K562 (cell line): ENCODE data around the gene CFAP298. TPM values are rescaled to one million over a fixed set of nuclear protein-coding genes. Genes with fewer than 3 reads are reported as not detected.

Source experiments
- ARID1B ChIP-seq: fragments of 450-650 bp; IDR thresholded peaks from 2 replicates; pipeline ENCODE4 v1.6.1; 2016; ENCODE audit warnings: antibody characterized with exemption, mild to moderate bottlenecking, inconsistent platforms
- SRF ChIP-seq, 2 experiments: fragments of 250-450, 450-650 bp in 1 of 2; sonication (Bioruptor Pico) in 1 of 2; sonication (generic) in 1 of 2; formaldehyde crosslinking; IDR thresholded peaks; 2 replicates each; pipeline versions ENCODE4 v1.5.0 to v1.5.1; 2020 to 2022; ENCODE audit warnings: mild to moderate bottlenecking in 1 of 2, missing genetic modification reagents in 1 of 2
- polyA plus RNA-seq, 8 experiments: library from polyadenylated mRNA; depleted of rRNA in 4 of 8; stranded (reverse) in 5 of 8; unstranded in 3 of 8; fragments of >200 nt; fragmentation: Nextera tagmentation in 2 of 8; fragmentation: Illumina TruSeq in 1 of 8; extraction: Ambion mirVana in 2 of 8; extraction: Trizol in 1 of 8; gene quantifications; 2 replicates each; pipeline versions ENCODE4 v1.2.1 to v1.2.3, GENCODE V29; 2011 to 2014; ENCODE audit warnings: inconsistent platforms in 1 of 8, missing spikeins in 1 of 8
- total RNA-seq, 7 experiments: library from RNA; depleted of rRNA in 6 of 7; stranded (reverse); fragments of >200 nt in 6 of 7; fragmentation: Illumina TruSeq in 2 of 7; extraction: Trizol in 2 of 7; gene quantifications; 2 replicates each; pipeline versions ENCODE4 v1.2.1 to v1.2.3, GENCODE V29; 2011 to 2021; ENCODE audit warnings: low replicate concordance in 1 of 7
- TF ChIP-seq, protein P1 (sequence below): fragments of 450-650 bp; IDR thresholded peaks from 2 replicates; pipeline ENCODE4 v1.6.1; 2016; ENCODE audit warnings: mild to moderate bottlenecking, moderate library complexity
- TF ChIP-seq, protein P2 (sequence below), 2 experiments: fragments of 450-650 bp; IDR thresholded peaks; 2 replicates each; pipeline ENCODE4 v1.6.1; 2018; ENCODE audit warnings: mild to moderate bottlenecking in 2 of 2, low read depth in 1 of 2; ENCODE audit not compliant: partially characterized antibody in 2 of 2
- TF ChIP-seq, protein P3 (sequence below): fragments of 450-650 bp; IDR thresholded peaks from 2 replicates; pipeline ENCODE4 v1.6.1; 2016; ENCODE audit warnings: borderline replicate concordance

Gene CFAP298
- total and polyA plus RNA-seq, 9 of the 15 experiments (the other 6 are each of a cell fraction or from before 2014, with no cell fraction given): 31.4 to 178 (median 89.7) TPM

DNA sequence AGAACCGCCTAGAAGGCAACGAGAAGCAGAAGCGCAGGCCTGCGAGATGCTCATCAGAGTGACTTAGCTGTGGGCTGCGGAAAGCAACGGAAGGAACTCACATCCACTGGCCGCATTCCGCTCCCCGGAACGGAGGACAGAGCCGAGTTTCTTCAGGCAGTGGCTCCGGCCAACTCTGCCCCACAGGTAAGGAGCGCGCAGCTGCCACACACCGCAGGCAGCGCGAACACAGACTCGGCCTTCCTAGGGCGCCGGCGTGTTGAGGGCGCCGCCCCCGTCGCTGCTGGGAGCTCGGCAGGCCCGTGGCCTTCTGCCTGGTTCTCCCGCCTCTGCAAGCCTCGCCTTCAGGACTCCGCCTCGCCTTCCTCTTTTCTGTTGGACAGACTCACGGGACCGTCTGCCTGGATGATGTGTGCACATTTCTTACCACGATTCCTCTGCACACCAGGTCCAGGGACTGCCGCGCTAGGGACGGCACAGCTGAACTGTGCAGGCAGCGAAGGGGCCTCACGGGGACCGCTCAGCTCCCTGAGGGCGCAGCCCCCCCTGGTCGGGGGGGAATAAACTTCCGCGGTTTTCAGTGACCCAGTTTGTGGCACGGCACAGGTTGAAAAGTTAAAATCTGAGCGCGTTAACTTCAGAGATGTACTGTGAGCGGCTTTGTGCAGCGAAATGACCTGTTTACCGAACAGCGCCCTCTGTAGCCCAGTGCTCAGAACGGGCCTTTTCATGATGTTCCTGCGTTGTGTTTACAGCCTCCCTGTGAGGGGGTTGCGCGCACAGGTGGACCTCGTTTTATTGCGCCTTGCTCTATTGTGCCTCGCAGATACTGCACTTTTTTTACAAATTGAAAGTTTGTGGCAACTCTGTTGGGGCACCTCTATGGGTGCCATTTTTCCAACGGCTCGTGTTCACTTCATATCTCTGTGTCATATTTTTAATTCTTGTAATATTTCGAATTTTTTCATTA is 42.6 kb downstream of the CFAP298 start (continued):
- TF ChIP-seq, protein P1, sequence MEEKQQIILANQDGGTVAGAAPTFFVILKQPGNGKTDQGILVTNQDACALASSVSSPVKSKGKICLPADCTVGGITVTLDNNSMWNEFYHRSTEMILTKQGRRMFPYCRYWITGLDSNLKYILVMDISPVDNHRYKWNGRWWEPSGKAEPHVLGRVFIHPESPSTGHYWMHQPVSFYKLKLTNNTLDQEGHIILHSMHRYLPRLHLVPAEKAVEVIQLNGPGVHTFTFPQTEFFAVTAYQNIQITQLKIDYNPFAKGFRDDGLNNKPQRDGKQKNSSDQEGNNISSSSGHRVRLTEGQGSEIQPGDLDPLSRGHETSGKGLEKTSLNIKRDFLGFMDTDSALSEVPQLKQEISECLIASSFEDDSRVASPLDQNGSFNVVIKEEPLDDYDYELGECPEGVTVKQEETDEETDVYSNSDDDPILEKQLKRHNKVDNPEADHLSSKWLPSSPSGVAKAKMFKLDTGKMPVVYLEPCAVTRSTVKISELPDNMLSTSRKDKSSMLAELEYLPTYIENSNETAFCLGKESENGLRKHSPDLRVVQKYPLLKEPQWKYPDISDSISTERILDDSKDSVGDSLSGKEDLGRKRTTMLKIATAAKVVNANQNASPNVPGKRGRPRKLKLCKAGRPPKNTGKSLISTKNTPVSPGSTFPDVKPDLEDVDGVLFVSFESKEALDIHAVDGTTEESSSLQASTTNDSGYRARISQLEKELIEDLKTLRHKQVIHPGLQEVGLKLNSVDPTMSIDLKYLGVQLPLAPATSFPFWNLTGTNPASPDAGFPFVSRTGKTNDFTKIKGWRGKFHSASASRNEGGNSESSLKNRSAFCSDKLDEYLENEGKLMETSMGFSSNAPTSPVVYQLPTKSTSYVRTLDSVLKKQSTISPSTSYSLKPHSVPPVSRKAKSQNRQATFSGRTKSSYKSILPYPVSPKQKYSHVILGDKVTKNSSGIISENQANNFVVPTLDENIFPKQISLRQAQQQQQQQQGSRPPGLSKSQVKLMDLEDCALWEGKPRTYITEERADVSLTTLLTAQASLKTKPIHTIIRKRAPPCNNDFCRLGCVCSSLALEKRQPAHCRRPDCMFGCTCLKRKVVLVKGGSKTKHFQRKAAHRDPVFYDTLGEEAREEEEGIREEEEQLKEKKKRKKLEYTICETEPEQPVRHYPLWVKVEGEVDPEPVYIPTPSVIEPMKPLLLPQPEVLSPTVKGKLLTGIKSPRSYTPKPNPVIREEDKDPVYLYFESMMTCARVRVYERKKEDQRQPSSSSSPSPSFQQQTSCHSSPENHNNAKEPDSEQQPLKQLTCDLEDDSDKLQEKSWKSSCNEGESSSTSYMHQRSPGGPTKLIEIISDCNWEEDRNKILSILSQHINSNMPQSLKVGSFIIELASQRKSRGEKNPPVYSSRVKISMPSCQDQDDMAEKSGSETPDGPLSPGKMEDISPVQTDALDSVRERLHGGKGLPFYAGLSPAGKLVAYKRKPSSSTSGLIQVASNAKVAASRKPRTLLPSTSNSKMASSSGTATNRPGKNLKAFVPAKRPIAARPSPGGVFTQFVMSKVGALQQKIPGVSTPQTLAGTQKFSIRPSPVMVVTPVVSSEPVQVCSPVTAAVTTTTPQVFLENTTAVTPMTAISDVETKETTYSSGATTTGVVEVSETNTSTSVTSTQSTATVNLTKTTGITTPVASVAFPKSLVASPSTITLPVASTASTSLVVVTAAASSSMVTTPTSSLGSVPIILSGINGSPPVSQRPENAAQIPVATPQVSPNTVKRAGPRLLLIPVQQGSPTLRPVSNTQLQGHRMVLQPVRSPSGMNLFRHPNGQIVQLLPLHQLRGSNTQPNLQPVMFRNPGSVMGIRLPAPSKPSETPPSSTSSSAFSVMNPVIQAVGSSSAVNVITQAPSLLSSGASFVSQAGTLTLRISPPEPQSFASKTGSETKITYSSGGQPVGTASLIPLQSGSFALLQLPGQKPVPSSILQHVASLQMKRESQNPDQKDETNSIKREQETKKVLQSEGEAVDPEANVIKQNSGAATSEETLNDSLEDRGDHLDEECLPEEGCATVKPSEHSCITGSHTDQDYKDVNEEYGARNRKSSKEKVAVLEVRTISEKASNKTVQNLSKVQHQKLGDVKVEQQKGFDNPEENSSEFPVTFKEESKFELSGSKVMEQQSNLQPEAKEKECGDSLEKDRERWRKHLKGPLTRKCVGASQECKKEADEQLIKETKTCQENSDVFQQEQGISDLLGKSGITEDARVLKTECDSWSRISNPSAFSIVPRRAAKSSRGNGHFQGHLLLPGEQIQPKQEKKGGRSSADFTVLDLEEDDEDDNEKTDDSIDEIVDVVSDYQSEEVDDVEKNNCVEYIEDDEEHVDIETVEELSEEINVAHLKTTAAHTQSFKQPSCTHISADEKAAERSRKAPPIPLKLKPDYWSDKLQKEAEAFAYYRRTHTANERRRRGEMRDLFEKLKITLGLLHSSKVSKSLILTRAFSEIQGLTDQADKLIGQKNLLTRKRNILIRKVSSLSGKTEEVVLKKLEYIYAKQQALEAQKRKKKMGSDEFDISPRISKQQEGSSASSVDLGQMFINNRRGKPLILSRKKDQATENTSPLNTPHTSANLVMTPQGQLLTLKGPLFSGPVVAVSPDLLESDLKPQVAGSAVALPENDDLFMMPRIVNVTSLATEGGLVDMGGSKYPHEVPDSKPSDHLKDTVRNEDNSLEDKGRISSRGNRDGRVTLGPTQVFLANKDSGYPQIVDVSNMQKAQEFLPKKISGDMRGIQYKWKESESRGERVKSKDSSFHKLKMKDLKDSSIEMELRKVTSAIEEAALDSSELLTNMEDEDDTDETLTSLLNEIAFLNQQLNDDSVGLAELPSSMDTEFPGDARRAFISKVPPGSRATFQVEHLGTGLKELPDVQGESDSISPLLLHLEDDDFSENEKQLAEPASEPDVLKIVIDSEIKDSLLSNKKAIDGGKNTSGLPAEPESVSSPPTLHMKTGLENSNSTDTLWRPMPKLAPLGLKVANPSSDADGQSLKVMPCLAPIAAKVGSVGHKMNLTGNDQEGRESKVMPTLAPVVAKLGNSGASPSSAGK: peak; percentile 83
- TF ChIP-seq SRF (CRISPR knock-in tag; IDR thresholded peaks at IDR 0.05) (peak in 1 of 2 experiments; percentile 61; a peak in 1 of 4 replicates), ARID1B (peak; percentile 37; the same call in 1 of the 2 replicates)
- TF ChIP-seq, protein P2, sequence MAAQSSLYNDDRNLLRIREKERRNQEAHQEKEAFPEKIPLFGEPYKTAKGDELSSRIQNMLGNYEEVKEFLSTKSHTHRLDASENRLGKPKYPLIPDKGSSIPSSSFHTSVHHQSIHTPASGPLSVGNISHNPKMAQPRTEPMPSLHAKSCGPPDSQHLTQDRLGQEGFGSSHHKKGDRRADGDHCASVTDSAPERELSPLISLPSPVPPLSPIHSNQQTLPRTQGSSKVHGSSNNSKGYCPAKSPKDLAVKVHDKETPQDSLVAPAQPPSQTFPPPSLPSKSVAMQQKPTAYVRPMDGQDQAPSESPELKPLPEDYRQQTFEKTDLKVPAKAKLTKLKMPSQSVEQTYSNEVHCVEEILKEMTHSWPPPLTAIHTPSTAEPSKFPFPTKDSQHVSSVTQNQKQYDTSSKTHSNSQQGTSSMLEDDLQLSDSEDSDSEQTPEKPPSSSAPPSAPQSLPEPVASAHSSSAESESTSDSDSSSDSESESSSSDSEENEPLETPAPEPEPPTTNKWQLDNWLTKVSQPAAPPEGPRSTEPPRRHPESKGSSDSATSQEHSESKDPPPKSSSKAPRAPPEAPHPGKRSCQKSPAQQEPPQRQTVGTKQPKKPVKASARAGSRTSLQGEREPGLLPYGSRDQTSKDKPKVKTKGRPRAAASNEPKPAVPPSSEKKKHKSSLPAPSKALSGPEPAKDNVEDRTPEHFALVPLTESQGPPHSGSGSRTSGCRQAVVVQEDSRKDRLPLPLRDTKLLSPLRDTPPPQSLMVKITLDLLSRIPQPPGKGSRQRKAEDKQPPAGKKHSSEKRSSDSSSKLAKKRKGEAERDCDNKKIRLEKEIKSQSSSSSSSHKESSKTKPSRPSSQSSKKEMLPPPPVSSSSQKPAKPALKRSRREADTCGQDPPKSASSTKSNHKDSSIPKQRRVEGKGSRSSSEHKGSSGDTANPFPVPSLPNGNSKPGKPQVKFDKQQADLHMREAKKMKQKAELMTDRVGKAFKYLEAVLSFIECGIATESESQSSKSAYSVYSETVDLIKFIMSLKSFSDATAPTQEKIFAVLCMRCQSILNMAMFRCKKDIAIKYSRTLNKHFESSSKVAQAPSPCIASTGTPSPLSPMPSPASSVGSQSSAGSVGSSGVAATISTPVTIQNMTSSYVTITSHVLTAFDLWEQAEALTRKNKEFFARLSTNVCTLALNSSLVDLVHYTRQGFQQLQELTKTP (IDR thresholded peaks at IDR 0.05; ENCODE audit: low read depth in 1 of 2, partially characterized antibody in 2 of 2): peak in 1 of 2 experiments; percentile 58
- TF ChIP-seq, protein P3, sequence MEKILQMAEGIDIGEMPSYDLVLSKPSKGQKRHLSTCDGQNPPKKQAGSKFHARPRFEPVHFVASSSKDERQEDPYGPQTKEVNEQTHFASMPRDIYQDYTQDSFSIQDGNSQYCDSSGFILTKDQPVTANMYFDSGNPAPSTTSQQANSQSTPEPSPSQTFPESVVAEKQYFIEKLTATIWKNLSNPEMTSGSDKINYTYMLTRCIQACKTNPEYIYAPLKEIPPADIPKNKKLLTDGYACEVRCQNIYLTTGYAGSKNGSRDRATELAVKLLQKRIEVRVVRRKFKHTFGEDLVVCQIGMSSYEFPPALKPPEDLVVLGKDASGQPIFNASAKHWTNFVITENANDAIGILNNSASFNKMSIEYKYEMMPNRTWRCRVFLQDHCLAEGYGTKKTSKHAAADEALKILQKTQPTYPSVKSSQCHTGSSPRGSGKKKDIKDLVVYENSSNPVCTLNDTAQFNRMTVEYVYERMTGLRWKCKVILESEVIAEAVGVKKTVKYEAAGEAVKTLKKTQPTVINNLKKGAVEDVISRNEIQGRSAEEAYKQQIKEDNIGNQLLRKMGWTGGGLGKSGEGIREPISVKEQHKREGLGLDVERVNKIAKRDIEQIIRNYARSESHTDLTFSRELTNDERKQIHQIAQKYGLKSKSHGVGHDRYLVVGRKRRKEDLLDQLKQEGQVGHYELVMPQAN: peak; percentile 54; the same call in 1 of the 2 replicates
